Heart right ventricle (tissue), 16 donors: ENCODE data around the gene RAI1. TPM values are rescaled to one million over a fixed set of nuclear protein-coding genes. Genes with fewer than 3 reads are reported as not detected.

Experiments
- ATAC-seq, 8 donors: fragments of 200-7000 bp; cut with Tn5 transposase; one replicate each; pipeline ENCODE4 v1.9.1; 2020; ENCODE audit warnings: mild to moderate bottlenecking in 8 of 8, moderate library complexity in 8 of 8, moderate number of reproducible peaks in 1 of 8
- DNase-seq, 2 donors: peaks; one replicate each; pipeline ENCODE4 v3.0.0-alpha.2; 2020
- H3K27ac ChIP-seq, 10 donors: fragments of 200-600 bp; sonication (generic) in 2 of 10; one replicate each; pipeline versions ENCODE4 v1.5.0 to v1.8.0; 2020 to 2022; ENCODE audit warnings: mild to moderate bottlenecking in 3 of 10
- H3K27me3 ChIP-seq, 7 donors: fragments of 200-600 bp; one replicate each; pipeline ENCODE4 v1.8.0; 2021 to 2022; ENCODE audit warnings: mild to moderate bottlenecking in 2 of 7
- H3K36me3 ChIP-seq, 9 donors: fragments of 200-600 bp; sonication (generic) in 1 of 9; one replicate each; pipeline versions ENCODE4 v1.5.0 to v1.8.0; 2020 to 2022; ENCODE audit warnings: mild to moderate bottlenecking in 2 of 9
- H3K4me1 ChIP-seq, 9 donors: fragments of 200-600 bp; sonication (generic) in 1 of 9; one replicate each; pipeline versions ENCODE4 v1.5.0 to v1.8.0; 2020 to 2022; ENCODE audit warnings: mild to moderate bottlenecking in 4 of 9
- H3K4me3 ChIP-seq, 10 donors: fragments of 200-600 bp; sonication (generic) in 2 of 10; one replicate each; pipeline versions ENCODE4 v1.5.0 to v1.8.0; 2020 to 2022; ENCODE audit warnings: mild to moderate bottlenecking in 7 of 10, moderate library complexity in 2 of 10
- H3K9me3 ChIP-seq, 11 donors: fragments of 200-600 bp in 10 of 11; sonication (generic) in 2 of 11; one replicate each; pipeline versions ENCODE4 v1.5.0 to v1.8.0; 2013 to 2022; ENCODE audit warnings: mild to moderate bottlenecking in 2 of 11, control low read depth in 1 of 11, moderate library complexity in 1 of 11
- CTCF ChIP-seq, 9 donors: fragments of 200-600 bp; sonication (generic) in 2 of 9; IDR thresholded peaks; one replicate each; pipeline versions ENCODE4 v1.5.0 to v1.8.0; 2021 to 2022; ENCODE audit warnings: antibody characterized with exemption in 9 of 9, mild to moderate bottlenecking in 5 of 9, moderate library complexity in 1 of 9
- WGBS, 2 donors: extraction: QIAGEN DNeasy Blood & Tissue Kit; methylation state at CpG; one replicate each; pipeline ENCODE4 v1.1.7; 2013; ENCODE audit warnings: inconsistent platforms in 1 of 2; 5-methylcytosine and 5-hydroxymethylcytosine counted together
- intact Hi-C, 10 donors: fragments of 100-400 bp; cut with DNase I; formaldehyde crosslinking; loops; one replicate each; pipeline versions ENCODE4 v1.11.1 to v1.14.2; 2022
- polyA plus RNA-seq, 2 donors: library from polyadenylated mRNA; stranded (reverse); fragments of 200-250 nt; gene quantifications; one replicate each; pipeline ENCODE4 v1.2.3, GENCODE V29; 2013
- total RNA-seq, 10 donors: library from RNA; stranded (reverse); fragmentation: NEBNext Ultra II Directional in 3 of 10; extraction: Animal tissue kit (Norgen Biotek cat#: 25700) in 3 of 10; gene quantifications; one replicate each; pipeline versions ENCODE4 v1.2.1 to v1.2.4, GENCODE V29; 2021 to 2023
- donor health status: Arrhythmogenic right ventricular cardiomyopathy.
- donor health status: ischemic (EF 13 %, LVEDD 7.1; RV severe dilation, severe dysfunction).
- donor health status: healthy with polysubstance abuse.
- donor health status: DM: no; HTN: yes; CAD: no.
- donor health status: DM: no; HTN: no; CAD: no.
- donor health status: ischemic (EF 25% LVEDD 6.9; RV normal size, moderate dysfunction).
- donor health status: ischemic (EF 25% LVEDD 5.7; RV mildly dilated, moderate dysfunction).
- donor health status: healthy.
- donor health status: DM: yes; HTN: yes; CAD: no.
- donor health status: Ischemic cardiomyopathy.
- donor health status: ischemic (EF 35%, LVEDD 5.7; RV mildly dilated, moderate dysfunction).
- donor health status: nonischemic (EF 11% LVEDD 7.7; RV severe dilation, severe dysfunction).
- donor health status: DM: yes; HTN: yes; CAD: no.
- donor health status: PGD.
- donor health status: ischemic (EF 29% LVEDD 5.4; RV normal size, mild dysfunction).
- donor health status: nonischemic (EF 23%, LVEDD 6.1; RV moderate dilation, normal function).

Gene RAI1
- total and polyA plus RNA-seq, 12 donors = 13.8 to 32.0 (median 19.8) TPM

DNA sequence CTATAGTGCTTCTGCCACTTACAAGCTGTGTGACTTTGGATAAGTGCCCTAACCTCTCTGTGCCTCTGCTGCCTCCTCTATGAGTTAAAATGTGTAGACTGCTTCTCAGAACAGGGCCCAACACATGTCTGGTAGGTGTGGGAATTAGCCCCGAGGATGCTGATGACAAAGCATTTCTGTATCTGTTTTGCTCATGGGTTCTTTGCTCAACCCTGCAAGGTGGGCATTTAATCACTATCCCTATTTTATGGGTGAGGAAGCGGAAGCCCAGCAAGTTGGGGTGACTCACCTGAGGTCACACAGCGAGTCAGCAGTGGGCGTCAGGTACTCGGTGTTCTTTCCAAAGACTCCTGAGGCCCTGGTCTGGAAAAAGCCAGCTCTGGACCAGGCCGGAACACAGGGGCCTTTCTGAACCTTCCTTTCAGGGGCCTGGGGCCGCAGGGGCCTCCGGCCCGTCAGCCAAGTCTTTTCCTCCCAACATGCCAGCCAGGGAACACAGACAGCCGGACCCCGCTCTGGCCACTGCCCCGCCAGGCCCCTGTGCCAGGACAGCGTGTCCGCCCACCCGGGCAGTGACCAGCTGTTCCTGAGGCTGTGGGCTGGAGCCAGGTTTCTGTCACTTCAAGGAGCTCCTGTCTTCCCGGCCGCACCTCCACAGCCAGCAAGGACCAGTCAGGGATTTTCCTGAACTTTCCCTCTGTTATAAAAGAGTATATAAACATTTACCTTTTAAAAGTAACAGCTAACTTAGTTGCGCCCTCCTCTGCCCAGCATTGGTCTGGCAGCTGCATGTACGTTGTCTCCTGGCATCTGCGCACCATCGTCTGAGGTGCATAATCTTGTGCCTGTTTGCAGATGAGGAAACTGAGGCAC lies 93.0 kb downstream of the RAI1 start:
- intact Hi-C loops = loop anchor here in 2 of 10 donors (10.0 kb wide), 1 partner anchor 89 kb away; the partner anchor contains the start of gene RAI1 (in 2 of the 2)
- TF ChIP-seq CTCF (IDR thresholded peaks at IDR 0.05) = peak in 6 of 9 donors; percentile 18 to 50 (median 33)
- no peaks in the 10 kb centered on the region for H3K27me3 ChIP-seq
- H3K27ac ChIP-seq = peak overlapping the region; percentile 46 to 73 (median 68)
- no peak overlapping the region for H3K4me3 ChIP-seq
- DNase-seq (no peak), ATAC-seq (peak in 4 of 8 donors; percentile 8 to 47 (median 22))
- H3K9me3 ChIP-seq = no peaks in the 10 kb centered on the region
- H3K4me1 ChIP-seq = peaks cover 31 to 65% (median 53%) of the 10 kb centered on the region in 9 donors
- 47 to 57% methylated on average over 21 of the region's 21 CpGs for WGBS, 2 donors
- no peaks in the 10 kb centered on the region for H3K36me3 ChIP-seq

- intact Hi-C loops = loop anchor here in 2 of 10 donors (10.0 kb wide), 1 partner anchor 92 kb away; the partner anchor contains the start of gene RAI1 (in 2 of the 2)
- no peaks in the 10 kb centered on the region for H3K36me3 ChIP-seq
- 70 to 79% methylated on average over 3 of the region's 3 CpGs for WGBS, 2 donors
- no peaks in the 10 kb centered on the region for H3K9me3 ChIP-seq
- peaks cover 36 to 66% (median 39%) of the 10 kb centered on the region in 9 donors for H3K4me1 ChIP-seq
- peak overlapping the region in 1 of 10 donors; percentile 1 for H3K27ac ChIP-seq
- no peak for TF ChIP-seq CTCF (IDR thresholded peaks at IDR 0.05)
- H3K27me3 ChIP-seq = peaks cover 0 to 14% (median 0%) of the 10 kb centered on the region in 7 donors
- DNase-seq = no peak
- H3K4me3 ChIP-seq = no peak overlapping the region
- ATAC-seq = no peak
These were observed 95.6 kb downstream of the RAI1 start for GRCh38 chr17:17776889-17777288.

GRCh38 chr17:17778308-17779014 lies 97.2 kb downstream of the RAI1 start:
- DNase-seq (peak; percentile 76 to 89), ATAC-seq (peak in 7 of 8 donors; percentile 24 to 59 (median 49))
- Histone ChIP-seq H3K4me3 (no peak overlapping the region), H3K9me3 (no peaks in the 10 kb centered on the region), H3K27me3 (peaks cover 0 to 30% (median 0%) of the 10 kb centered on the region in 7 donors), H3K4me1 (peaks cover 39 to 73% (median 51%) of the 10 kb centered on the region in 9 donors), H3K27ac (peak overlapping the region; percentile 11 to 97 (median 83)), H3K36me3 (no peaks in the 10 kb centered on the region)
- TF ChIP-seq CTCF (IDR thresholded peaks at IDR 0.05) = no peak
- intact Hi-C loops = loop anchor here in 2 of 10 donors (10.0 kb wide), 1 partner anchor 94 kb away; the partner anchor contains the start of gene RAI1 (in 2 of the 2)
- WGBS, 2 donors = 40 to 44% methylated on average over 8 of the region's 8 CpGs
